ENCODE measurements around the gene CDON.
"Not testable (repeated sequence)": the region's sequence is repeated elsewhere in the genome, so short reads cannot be mapped to it uniquely, and the experiment has no call there.

Gene CDON

DNA sequence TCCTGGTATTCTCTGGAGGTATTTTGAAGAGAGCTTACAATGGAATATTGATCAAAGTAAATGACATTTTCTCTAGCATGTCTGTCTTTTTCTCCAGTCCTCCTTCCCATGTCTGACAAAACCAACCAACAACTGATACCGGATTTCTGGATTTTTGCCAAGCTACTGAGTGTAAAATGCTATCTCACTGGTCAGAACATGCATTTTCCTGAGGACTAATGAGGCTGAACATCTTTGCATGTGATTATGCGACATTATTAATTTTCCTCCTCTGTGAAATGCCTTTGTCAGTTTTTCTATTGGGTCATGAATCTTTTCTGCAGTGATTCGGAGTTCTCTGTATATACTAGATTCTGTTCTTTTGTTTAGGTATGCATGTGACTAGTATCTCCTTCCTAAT, 51.4 kb downstream of the CDON start:
- Mint-ChIP-seq H3K4me1 (no peaks in the 10 kb centered on the region), H3K4me3 (no peak overlapping the region), H3K27me3 (no peaks in the 10 kb centered on the region), H3K9me3 (no peaks in the 10 kb centered on the region), H3K27ac (no peak overlapping the region), H3K36me3 (no peaks in the 10 kb centered on the region)
- CTCF ChIA-PET: no interaction called here
- no peak for DNase-seq

DNA sequence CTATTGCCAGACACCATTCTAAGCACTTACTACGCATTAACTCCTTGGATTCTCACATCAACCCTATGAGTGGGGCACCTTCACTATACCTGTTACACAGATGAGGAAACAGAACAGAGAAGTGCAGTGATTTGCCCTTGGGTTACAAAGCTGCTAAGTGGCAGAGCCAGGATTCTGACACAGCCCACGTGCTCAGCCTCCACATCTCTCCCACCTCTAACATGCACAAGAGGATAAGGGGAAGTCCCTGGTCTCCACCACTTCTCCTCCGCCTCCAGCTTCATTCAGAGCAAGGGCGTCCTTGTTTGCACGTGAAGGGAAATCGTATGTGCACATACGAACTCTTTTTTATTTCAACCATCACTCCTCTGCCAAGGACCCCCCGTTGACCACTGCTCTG, 53.7 kb downstream of the CDON start:
- Mint-ChIP-seq H3K4me1 (no peaks in the 10 kb centered on the region), H3K4me3 (no peak overlapping the region), H3K27me3 (no peaks in the 10 kb centered on the region), H3K36me3 (no peaks in the 10 kb centered on the region), H3K9me3 (no peaks in the 10 kb centered on the region), H3K27ac (no peak overlapping the region)
- no peak for DNase-seq
- CTCF ChIA-PET: no interaction called here

DNA sequence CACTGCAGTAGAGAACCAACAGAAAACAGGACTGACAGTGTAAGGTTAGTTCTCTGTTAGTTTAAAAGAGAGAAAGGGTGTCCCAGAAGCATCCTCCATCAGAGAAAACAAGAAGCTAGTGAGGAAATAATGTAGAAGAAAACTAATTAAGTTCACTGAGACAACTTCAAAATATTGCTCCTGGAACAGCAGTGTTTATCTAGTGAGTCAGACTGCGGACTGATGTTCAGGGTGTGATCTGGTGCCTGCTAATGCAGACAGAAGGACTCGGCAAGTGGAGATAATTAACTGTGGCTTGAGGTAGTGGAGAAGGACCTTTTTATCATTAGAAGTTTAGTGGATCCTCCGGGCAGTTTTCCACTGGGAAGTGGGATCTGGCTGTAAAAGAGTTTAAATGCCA, 55.4 kb downstream of the CDON start:
- no peak for DNase-seq
- H3K4me3 Mint-ChIP-seq: no peak overlapping the region
- CTCF ChIA-PET: no interaction called here
- H3K9me3 Mint-ChIP-seq: no peaks in the 10 kb centered on the region
- H3K27me3 Mint-ChIP-seq: no peaks in the 10 kb centered on the region
- H3K36me3 Mint-ChIP-seq: no peaks in the 10 kb centered on the region
- H3K4me1 Mint-ChIP-seq: no peaks in the 10 kb centered on the region
- H3K27ac Mint-ChIP-seq: no peak overlapping the region

DNA sequence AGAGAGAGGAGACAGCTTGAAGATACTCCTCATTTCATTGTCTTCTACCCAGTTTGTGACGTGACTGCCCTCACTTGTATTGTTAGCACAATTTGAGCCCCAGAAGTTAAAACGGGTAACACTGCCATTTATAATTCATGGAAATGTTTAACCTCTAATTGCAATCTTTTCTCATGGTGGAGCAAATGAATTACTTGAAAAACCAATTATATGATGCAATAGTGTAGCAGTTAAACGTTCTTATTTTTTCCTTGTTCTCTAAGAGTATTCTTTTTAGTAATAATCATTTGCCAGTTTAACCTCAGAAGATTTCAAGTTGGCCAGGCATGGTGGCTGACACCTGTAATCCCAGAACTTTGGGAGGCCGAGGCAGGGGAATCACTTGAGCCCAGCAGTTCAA, 56.6 kb downstream of the CDON start:
- Mint-ChIP-seq H3K27ac (no peak overlapping the region), H3K36me3 (no peaks in the 10 kb centered on the region), H3K4me1 (no peaks in the 10 kb centered on the region), H3K4me3 (no peak overlapping the region), H3K27me3 (no peaks in the 10 kb centered on the region), H3K9me3 (no peaks in the 10 kb centered on the region)
- DNase-seq: no peak
- CTCF ChIA-PET: no interaction called here

DNA sequence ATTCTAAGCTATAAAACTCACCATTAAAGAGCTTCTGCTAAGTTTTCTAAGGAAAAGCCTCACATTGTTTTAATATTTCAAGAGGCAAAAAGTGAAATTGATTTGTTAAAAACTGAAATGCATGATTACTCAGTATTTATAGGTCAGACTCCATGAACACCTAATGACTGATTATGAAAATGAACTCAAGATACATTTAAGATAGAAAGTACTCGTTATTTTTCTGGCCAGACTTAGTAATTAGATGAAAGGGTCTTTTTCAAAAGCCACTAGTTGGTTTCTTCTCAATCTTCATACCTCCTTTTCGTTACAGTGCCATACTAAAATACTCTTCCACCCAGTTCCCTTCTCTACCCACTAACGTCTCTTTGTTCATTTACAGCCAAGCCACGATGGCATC, 60.5 kb downstream of the CDON start:
- H3K4me3 Mint-ChIP-seq: no peak overlapping the region
- no peaks in the 10 kb centered on the region for H3K27me3 Mint-ChIP-seq
- H3K36me3 Mint-ChIP-seq: no peaks in the 10 kb centered on the region
- H3K27ac Mint-ChIP-seq: no peak overlapping the region
- CTCF ChIA-PET: no interaction called here
- no peaks in the 10 kb centered on the region for H3K9me3 Mint-ChIP-seq
- H3K4me1 Mint-ChIP-seq: no peaks in the 10 kb centered on the region
- DNase-seq: no peak

DNA sequence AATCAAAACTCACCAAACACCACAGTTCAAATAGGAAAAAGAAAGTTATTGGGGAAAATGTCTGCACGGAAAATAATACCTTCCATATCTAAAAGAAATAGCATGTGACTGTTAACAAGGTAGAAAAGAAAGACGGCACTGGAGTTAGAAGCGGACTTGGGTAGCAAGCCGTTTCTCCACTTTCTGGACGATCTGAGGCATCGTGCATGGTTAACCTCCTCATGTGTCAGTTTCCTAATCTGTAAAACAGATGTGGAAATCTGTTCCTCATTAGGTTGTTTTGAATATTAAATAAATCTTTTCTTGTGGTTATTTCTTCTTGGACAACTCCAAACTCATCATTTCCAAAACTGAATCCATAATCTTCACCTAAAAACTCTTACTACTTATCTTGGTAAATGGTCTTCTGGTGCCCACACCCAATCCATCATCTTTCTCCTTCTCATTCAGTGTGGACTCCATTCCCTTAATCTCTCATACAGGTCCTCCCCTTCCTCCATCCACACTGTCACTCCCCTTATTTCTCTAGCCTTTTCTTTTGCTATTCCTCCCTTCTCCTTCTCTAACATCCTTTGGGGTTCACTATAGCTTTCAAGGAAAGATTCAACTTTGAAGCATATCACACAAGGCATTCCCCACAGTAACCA, 63.3 kb downstream of the CDON start:
- H3K27me3 Mint-ChIP-seq: no peaks in the 10 kb centered on the region
- no peak for DNase-seq
- H3K4me3 Mint-ChIP-seq: no peak overlapping the region
- H3K36me3 Mint-ChIP-seq: no peaks in the 10 kb centered on the region
- H3K4me1 Mint-ChIP-seq: no peaks in the 10 kb centered on the region
- H3K9me3 Mint-ChIP-seq: no peaks in the 10 kb centered on the region
- H3K27ac Mint-ChIP-seq: no peak overlapping the region
- CTCF ChIA-PET: no interaction called here

DNA sequence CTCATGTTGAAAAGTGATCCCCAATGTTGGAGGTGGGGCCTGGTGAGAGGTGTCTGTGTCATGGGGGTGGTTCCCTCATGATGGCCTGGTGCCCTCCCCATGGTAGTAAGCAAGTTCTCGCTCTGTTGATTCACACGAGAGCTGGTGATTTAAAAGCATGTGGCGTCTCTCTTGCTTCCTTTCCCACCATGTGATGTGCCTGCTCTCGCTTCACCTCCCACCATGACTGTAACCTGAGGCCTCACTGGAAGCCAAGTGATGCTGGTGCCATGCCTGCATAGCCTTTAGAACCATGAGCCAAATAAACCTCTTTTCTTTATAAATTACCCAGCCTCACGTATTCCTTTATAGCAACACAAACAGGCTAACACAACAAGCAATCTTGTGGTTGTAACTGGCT, 64.4 kb downstream of the CDON start:
- no peaks in the 10 kb centered on the region for H3K27me3 Mint-ChIP-seq

DNA sequence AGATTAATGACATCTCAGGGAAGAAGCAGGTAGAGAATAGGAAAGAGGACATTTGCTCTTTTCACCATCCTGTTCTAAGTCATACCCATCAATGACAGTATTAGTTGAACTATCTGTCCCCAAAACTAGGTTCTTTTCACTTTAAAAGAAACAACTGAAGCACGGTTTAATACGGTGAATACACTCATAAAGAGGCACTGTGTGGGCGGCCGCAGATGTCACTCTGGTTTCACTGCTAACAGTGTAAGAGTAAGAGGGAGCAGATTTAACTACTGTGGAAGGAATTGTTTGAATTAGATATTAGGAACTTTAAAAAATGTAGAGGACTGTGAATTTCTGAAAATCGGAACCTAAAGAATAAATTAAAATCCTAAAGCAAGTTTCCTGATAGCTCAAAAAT, 67.4 kb downstream of the CDON start:
- Mint-ChIP-seq H3K4me1 (no peaks in the 10 kb centered on the region), H3K4me3 (no peak overlapping the region), H3K27ac (no peak overlapping the region), H3K9me3 (no peaks in the 10 kb centered on the region), H3K36me3 (no peaks in the 10 kb centered on the region), H3K27me3 (no peaks in the 10 kb centered on the region)
- CTCF ChIA-PET: no interaction called here
- DNase-seq: no peak

More for the DNA sequence above, 64.4 kb downstream of the CDON start:
- Mint-ChIP-seq H3K27ac (no peak overlapping the region), H3K4me3 (no peak overlapping the region), H3K36me3 (no peaks in the 10 kb centered on the region), H3K4me1 (no peaks in the 10 kb centered on the region), H3K9me3 (no peaks in the 10 kb centered on the region)
- no peak for DNase-seq
- CTCF ChIA-PET: no interaction called here

DNA sequence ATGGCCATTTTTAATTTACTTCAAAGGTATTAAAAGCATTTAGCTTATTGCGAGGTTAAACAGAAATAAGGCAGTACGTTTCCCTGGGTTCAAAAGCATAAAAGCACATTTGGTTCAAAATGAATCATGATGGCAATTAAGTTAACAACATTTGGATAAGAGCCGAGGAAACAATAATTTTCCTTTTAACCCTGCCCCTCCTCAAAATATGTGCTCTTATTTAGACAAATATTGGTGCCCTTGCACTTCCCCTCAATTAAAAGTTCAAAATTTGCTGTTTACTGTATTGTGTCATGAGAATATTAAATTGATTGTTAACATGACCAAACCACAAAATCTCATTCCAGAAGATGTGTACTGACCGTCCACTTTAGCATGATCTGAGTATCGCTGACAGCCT, 68.2 kb downstream of the CDON start:
- Mint-ChIP-seq H3K36me3 (no peaks in the 10 kb centered on the region), H3K27me3 (no peaks in the 10 kb centered on the region), H3K27ac (no peak overlapping the region), H3K9me3 (no peaks in the 10 kb centered on the region), H3K4me1 (no peaks in the 10 kb centered on the region), H3K4me3 (no peak overlapping the region)
- CTCF ChIA-PET: no interaction called here
- DNase-seq: no peak

DNA sequence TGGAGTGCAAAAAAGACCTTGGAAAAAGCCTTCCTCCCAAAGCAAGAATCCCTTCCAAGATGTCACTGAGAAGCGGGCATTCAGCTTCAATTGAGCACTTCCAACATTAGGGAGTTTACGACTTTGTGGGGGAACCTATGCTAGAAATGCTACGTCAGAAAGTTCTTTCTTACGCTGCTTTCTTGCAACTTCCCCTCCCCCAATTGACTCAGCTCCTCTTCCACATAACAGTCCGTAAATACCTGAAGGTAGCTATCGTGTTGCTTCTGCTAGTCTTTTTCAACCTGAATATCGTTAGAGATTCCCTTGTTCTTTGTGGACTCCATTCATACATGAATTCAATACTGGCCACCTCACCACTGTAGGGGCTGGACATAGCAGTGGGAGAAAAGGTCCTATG, 69.8 kb downstream of the CDON start:
- CTCF ChIA-PET: no interaction called here
- Mint-ChIP-seq H3K36me3 (no peaks in the 10 kb centered on the region), H3K27ac (no peak overlapping the region), H3K27me3 (no peaks in the 10 kb centered on the region), H3K4me3 (no peak overlapping the region), H3K9me3 (no peaks in the 10 kb centered on the region), H3K4me1 (no peaks in the 10 kb centered on the region)
- DNase-seq: no peak

DNA sequence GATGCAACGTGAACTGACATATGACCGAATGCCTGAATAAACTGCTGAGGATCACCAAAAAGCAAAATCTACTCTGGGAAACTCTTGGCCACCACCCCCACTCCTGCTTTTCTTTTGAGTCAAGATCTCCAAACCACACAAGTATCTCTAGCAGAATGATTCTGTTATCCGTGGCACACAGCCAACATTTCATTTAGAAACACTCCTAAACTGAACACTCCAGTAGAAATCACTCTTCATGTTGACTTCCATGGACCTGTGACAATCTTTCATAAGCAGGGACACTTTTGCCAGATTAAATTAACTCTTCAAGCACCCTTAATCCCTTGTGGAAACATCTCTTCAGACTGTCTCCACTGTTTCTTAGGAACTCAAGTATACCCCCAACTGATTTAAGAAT, 72.4 kb downstream of the CDON start:
- Mint-ChIP-seq H3K27me3 (no peaks in the 10 kb centered on the region), H3K4me3 (no peak overlapping the region), H3K4me1 (no peaks in the 10 kb centered on the region), H3K36me3 (no peaks in the 10 kb centered on the region), H3K9me3 (no peaks in the 10 kb centered on the region), H3K27ac (no peak overlapping the region)
- CTCF ChIA-PET: no interaction called here
- DNase-seq: no peak

DNA sequence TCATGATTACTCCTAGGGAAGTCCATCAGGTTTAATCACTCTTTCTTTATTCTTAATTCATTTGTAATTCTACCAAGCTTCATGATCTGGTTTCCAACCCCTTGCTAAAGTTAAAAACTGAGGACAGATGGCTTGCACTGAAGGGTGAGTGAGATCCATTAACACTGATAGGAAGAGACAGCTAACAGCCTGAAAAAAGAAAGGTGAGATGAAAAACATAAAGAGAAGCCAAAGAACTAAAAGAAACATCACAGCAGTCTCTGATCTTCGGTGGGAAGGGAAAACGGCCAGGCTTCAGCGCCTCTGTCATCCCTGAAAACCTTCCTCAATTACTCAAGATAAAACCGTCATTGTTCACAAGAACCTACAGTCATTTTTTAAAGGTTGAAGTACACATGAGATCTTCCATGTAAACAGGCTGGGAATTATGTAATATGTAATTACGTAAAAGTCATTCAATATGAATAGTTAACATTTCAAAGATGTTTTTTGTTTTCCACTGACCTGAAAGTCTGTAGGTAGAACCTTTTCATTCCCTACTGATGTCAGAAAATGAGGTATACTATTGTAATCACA, 75.5 kb downstream of the CDON start:
- CTCF ChIA-PET: no interaction called here
- DNase-seq: no peak
- H3K27ac Mint-ChIP-seq: no peak overlapping the region
- no peak overlapping the region for H3K4me3 Mint-ChIP-seq
- no peaks in the 10 kb centered on the region for H3K36me3 Mint-ChIP-seq
- no peaks in the 10 kb centered on the region for H3K4me1 Mint-ChIP-seq
- H3K27me3 Mint-ChIP-seq: no peaks in the 10 kb centered on the region
- no peaks in the 10 kb centered on the region for H3K9me3 Mint-ChIP-seq

DNA sequence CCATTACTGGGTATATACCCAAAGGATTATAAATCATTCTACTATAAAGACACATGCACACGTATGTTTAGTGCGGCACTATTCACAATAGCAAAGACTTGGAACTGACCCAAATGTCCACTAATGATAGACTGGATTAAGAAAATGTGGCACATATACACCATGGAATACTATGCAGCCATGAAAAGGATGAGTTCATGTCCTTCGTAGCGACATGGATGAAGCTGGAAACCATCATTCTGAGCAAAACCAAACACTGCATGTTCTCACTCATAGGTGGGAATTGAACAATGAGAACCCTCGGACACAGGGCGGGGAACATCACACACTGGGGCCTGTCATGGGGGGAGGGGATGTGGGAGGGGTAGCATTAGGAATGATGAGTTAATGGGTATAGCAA, 76.7 kb downstream of the CDON start:
- DNase-seq, H3K9me3 Mint-ChIP-seq, H3K4me3 Mint-ChIP-seq, H3K36me3 Mint-ChIP-seq, H3K27me3 Mint-ChIP-seq, CTCF ChIA-PET, H3K27ac Mint-ChIP-seq, H3K4me1 Mint-ChIP-seq: not testable (repeated sequence)

DNA sequence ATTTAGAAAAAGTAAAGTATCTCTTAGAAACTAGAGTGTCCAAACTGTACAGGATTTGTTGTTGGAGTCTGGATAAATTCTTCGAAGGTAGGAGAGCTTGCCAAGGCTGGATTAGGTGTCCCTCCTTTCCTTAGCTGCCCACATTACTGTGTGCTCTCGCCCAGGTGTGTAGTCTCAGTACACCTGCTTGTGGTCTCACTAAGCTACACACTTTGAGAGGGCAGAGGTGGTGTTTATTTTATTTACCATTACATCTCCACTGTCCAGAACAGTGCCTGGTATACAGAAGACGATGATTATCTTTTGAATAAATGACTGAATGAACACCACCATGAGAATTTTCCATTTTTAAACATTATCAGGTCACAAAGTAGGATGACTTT, 80.3 kb downstream of the CDON start:
- Mint-ChIP-seq H3K27ac (no peak overlapping the region), H3K27me3 (no peaks in the 10 kb centered on the region), H3K4me1 (no peaks in the 10 kb centered on the region), H3K9me3 (no peaks in the 10 kb centered on the region), H3K4me3 (no peak overlapping the region), H3K36me3 (no peaks in the 10 kb centered on the region)
- CTCF ChIA-PET: no interaction called here
- DNase-seq: no peak

DNA sequence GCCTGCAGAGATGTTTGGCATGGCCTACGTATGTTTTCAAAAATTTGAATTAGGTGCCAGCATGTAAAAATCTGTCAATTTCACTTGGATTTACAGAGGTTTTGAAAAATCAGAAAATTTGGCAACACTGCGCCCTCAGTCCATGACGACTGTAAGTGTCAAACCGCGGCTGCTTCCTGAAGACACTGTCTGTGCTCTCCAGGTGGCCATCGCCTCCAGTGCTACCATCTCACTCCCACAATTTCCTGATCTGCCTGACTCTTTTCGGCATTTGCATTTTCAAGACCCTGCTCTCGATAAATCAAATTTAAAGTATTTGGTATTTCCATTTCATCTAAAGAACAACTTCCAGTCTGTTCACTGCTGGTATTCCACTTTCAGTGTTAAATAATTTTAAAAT, 82.2 kb downstream of the CDON start:
- Mint-ChIP-seq H3K27me3 (no peaks in the 10 kb centered on the region), H3K9me3 (no peaks in the 10 kb centered on the region), H3K27ac (no peak overlapping the region), H3K4me3 (no peak overlapping the region), H3K4me1 (no peaks in the 10 kb centered on the region), H3K36me3 (no peaks in the 10 kb centered on the region)
- CTCF ChIA-PET: no interaction called here
- no peak for DNase-seq

DNA sequence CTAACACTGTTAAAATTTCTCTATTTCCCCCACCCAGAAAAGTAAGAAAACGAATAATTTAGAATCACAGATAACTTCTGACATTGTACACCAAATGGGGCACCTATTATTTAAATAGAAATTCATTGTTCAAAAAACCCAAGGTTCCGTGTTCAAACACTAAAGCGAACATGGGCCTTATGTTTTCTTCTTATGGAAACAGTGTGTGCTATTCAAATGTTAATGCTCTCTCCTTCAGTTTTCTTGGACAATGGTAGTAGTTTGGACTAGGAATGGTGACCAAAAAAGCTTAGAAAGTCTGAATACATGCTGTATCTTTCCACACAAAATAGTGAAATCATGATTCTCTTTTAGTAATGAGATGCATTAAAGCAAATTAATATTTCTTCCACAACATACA, 83.2 kb downstream of the CDON start:
- H3K27ac Mint-ChIP-seq: no peak overlapping the region

More for the DNA sequence above, 83.2 kb downstream of the CDON start:
- Mint-ChIP-seq H3K27me3 (no peaks in the 10 kb centered on the region), H3K4me1 (no peaks in the 10 kb centered on the region), H3K9me3 (no peaks in the 10 kb centered on the region), H3K36me3 (no peaks in the 10 kb centered on the region), H3K4me3 (no peak overlapping the region)
- DNase-seq: no peak
- CTCF ChIA-PET: no interaction called here

Measured in activated naive CD4-positive, alpha-beta T cell treated with anti-CD3 and anti-CD28 coated beads, Interleukin-2, amount 10 ng/mL, durations not matched to agents 7 days and 5 days (primary cell).